CD1c-positive myeloid dendritic cell (primary cell): Measurements from ENCODE around the gene TRMT44.
"Not testable (repeated sequence)": the region's sequence is repeated elsewhere in the genome, so short reads cannot be mapped to it uniquely, and the experiment has no call there.

Experiments
- DNase-seq: peaks from one replicate; pipeline ENCODE4 v3.0.0-alpha.2; 2016; ENCODE audit errors: extremely low spot score

TRMT44 gene

DNA sequence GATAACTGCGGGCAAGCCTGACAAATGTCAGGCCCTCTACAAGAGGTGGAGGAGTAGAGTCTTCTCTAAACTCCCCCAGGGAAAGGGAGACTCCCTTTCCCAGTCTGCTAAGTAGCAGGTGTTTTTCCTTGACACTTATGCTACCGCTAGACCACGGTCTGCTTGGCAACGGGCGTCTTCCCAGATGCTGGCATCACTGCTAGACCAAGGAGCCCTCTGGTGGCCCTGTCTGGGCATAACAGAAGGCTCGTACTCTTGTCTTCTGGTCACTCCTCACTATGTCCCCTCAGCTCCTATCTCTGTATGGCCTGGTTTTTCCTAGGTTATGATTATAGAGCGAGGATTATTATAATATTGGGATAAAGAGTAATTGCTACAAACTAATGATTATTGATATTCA is 33.7 kb upstream of the TRMT44 start:
- DNase-seq, result not testable (repeated sequence)

- DNase-seq, result no peak
These were observed 33.3 kb upstream of the TRMT44 start for GRCh38 chr4:8407316-8407715.

- DNase-seq, result no peak
These were observed 32.8 kb upstream of the TRMT44 start for GRCh38 chr4:8407756-8408155.

DNA sequence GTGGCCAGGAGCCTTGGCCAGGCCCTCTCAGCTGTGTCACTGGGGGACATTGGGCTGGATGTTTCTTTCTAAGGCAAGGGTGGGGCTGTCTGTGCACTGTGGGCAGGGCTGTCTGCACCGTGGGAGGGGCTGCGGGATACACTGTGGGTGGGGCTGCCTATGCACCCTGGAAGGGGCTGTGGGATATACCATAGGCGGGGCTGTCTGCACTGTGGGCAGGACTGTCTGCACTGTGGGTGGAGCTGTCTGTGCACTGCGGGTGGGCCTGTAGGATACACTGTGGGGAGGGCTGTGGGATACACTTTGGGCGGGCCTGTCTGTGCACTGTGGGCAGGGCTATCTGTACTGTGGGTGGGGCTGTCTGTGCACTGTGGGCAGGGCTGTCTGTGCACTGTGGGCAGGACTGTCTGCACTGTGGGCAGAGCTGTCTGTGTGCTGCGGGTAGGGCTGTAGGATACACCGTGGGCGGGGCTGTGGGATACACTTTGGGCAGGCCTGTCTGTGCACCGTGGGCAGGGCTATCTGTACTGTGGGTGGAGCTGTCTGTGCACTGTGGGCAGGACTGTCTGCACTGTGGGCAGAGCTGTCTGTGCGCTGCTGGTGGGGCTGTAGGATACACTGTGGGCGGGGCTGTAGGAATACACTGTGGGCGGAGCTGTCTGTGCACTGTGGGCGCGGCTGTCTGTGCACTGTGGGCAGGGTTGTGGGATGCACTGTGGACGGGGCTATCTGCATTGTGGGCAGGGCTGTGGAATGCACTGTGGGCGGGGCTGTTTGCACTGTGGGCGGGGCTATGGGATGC is 31.1 kb upstream of the TRMT44 start:
- peak; percentile 33 for DNase-seq

DNA sequence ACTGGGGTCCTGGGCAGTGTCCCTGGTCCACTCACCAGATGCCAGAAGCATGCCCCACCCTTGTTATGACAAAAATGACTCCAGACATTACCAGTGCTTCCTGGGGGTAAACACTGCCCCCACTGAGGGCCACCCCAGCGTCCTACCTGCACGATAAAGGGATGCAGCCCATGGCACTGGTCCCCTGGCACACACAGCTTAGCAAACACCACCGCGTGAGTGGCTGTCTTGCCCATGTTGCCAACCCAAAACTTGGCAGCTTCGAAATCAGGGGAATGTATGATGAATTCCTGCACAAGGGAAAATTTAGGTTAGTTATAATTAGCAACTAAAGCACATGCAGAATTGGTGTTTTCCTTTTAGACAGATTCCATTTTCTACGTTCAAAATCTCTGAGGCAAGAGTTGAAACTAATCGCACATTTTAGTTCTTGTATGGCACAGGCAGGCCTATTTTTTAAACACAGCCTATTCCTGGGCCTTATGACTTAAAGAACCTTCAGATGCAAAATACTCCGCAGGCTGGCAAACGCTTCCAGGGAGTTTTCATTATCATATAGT is 30.4 kb upstream of the TRMT44 start:
- no peak for DNase-seq

GRCh38 chr4:8410641-8411271 is 29.8 kb upstream of the TRMT44 start:
- DNase-seq, result peak; percentile 27

DNA sequence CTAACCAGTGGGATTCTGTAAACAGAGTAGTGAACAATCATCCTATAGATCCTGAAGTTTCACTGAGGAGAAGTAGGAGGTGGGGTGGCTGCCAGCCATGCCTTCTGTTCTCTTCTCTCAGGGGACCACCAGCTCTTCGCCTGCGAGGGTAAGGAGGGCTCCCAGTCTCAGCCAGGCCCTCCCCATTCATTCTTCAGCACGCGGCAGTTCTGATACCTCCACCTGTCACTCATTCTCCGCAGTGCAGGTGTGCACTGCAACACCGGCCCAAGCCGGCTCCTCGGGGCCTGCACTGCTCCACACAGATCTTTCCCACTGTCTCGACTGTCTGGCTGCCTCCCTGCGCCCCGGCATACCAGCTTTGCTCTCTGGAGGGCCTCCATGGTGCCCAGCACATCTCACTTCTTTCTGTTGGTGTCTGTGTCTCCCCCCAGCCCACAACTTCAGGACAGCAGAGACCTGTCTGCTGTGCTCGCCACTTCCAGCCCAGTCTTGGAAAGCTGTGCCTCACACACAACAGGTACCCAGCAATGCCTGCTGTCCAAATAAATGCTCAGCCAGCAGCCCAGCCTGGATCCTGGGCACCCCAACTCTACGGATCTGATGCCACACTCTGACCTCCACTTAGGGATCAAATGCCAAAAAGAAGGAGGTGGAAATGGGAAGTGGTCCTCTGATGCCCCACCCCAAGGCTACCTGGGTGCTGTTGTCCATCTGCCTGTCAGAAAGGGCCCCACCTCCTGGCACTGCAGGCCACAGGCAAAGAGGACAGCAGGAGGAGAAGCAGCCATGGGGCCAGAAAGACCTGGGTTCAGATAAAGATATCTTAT is 29.0 kb upstream of the TRMT44 start:
- DNase-seq, result no peak

DNA sequence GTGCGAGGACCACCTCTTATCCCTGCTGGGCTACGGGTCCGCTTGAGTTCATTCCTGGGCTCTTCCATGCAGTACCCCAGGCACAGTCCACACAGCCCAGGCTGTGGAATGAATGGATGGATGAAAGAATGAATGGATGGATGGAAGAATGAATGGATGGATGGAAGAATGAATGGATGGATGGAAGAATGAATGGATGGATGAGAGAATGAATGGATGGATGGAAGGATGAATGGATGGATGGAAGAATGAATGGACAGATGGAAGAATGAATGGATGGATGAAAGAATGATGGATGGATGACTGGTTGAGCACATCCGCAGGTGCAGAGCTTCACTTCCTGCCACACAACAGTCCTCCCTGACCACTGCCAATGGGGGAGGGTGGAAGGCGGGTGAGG is 28.3 kb upstream of the TRMT44 start:
- DNase-seq, result no peak

DNA sequence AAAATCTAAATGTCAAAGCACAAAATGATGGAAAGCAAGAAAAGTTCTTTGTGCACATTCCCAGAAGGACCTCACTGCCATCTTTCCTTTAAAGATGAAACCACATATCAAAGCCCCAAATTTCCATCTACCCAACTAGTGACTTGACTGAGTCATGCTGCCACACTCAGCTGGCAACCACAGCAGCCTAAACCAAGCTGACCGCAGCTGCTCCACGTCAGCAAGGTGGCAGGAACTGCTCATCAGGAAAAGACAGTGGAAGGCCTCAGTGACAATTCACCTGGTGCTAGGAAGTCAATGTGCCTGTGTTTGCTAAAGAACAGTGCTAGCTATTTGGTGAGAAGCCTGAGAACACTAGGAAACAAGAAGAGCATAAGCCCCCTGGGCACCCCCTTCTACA is 26.2 kb upstream of the TRMT44 start:
- DNase-seq, result no peak

GRCh38 chr4:8417071-8417614 is 23.4 kb upstream of the TRMT44 start:
- DNase-seq, result peak; percentile 50

DNA sequence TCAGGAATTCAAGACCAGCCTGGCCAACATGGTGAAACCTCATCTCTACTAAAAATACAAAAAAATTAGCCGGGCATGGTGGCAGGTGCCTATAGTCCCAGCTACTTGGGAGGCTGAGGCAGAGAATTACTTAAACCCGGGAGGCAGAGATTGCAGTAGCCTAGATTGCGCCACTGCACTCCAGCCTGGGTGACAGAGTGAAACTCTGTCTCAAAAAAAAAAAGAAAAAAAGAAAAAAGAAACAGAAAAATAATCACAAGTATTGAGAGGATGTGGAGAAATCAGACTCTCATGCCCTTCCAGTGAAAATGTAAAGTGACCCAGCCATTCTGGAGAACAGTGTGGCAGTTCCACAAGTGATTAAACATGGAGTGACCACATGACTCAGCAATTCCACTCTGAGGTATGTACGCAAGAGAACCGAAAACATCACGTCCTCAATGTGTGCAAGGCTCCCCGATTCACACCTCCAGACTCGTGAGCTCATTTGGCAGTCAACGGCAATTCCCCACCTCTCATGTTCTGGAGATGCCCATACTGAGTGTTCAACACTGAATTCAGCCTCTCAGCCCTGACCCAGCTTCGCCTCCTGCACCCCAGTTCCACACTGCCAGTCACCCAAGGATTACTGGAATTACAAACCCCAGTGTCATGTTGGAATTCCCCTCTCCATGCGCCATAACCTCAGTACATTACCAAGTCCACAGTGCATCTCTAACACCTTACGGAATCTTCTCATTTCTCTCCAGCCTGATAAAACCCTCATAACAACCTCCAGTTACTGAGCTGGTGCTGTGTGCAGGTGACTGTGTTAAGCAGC is 21.1 kb upstream of the TRMT44 start:
- DNase-seq, result peak; percentile 85

GRCh38 chr4:8420151-8420550 is 20.4 kb upstream of the TRMT44 start:
- DNase-seq, result not testable (repeated sequence)

DNA sequence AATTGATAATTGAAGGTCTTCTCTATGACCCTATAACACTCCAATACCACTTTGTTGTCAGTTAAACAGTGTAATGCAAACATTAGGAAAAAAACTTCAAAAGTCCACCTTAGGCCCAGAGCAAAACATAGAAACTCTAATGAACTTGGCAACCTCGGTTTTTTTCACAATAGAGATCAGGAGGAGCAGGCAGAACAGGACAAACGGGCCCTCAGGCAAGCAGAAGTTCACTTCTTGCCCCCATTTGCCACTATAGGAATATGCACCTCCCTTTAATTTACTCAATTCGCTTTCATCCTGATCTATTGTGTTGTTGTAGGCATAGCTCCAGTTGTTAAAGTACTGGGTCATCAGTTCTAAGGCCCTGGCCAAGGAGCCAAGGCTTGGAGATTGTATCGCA is 18.2 kb upstream of the TRMT44 start:
- no peak for DNase-seq

GRCh38 chr4:8422786-8423185 is 17.8 kb upstream of the TRMT44 start:
- DNase-seq, result no peak

DNA sequence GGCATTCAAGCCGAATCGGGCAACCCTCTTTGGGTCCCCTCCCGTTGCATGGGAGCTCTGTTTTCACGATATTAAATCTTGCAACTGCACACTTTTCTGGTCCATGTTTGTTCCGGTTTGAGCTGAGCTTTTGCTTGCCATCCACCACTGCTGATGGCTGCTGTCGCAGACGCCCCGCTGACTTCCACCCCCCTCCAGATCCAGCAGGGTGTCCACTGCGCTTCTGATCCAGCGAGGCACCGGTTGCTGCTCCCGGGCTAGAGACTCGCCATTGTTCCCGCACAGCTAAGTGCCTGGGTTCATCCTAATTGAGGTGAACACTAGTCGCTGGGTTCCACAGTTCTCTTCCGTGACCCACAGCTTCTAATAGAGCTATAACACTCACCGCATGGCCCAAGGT is 13.3 kb upstream of the TRMT44 start:
- no peak for DNase-seq

DNA sequence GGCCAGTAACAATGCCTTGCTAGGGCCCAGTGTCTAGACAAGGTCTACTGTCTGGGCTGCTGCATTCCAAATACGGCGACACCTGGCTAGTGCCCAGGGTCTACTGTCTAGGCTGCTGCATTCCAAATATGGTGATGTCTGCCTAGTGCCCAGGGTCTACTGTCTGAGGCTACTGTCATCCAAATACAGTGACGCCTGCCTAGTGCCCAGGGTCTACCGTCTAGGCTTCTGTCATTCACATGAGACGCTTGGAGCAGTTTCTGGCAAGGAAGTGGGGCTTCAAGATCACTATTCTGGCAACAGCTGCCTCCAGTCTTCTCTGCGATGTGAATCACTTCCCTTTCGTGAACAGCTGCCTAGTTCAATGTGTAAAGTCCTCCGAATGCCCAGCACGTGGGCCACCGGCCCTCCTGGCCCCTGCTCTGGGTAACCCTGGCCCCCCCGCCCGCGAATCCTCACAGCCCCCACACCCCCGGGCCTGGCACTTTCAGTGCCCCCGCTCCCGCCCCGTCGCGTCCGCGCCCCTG is 12.8 kb upstream of the TRMT44 start:
- DNase-seq, result peak; percentile 74

- DNase-seq, result peak; percentile 95
These were observed 12.1 kb upstream of the TRMT44 start for GRCh38 chr4:8428288-8429097.

DNA sequence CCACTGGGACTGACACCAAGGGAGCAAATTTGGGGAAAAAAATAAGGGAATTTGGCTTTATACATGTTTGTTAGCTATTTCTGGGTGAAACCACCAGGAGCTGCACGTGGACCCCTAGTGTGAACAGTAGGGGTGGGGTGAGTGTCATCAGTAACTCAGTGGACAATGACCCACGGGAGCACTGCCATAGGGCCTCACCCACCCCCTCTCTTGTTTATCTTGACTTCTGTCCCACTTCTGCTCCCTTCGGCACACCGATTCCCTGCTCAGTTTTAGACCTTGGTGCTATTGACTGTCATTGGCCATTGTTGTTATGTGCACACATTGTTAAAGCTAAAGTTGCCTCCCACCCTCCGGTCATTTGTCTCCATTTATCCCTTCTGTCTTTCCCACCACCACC is 9.0 kb upstream of the TRMT44 start:
- no peak for DNase-seq

GRCh38 chr4:8433136-8433535 is 7.4 kb upstream of the TRMT44 start:
- no peak for DNase-seq
